Left ventricle myocardium inferior (tissue), 1 donor: ENCODE data around the gene ADAM10. TPM values are rescaled to one million over a fixed set of nuclear protein-coding genes. Genes with fewer than 3 reads are reported as not detected.

Source experiments
- DNase-seq: peaks from one replicate; pipeline ENCODE4 v3.0.0-alpha.2; 2020
- H3K27ac ChIP-seq: fragments of 200-600 bp; replicated peaks from 2 replicates; pipeline ENCODE4 v1.8.0; 2021
- H3K27me3 ChIP-seq: fragments of 200-600 bp; 2 replicates; pipeline ENCODE4 v1.8.0; 2021; ENCODE audit warnings: low read depth
- H3K36me3 ChIP-seq: fragments of 200-600 bp; 2 replicates; pipeline ENCODE4 v1.8.0; 2021
- H3K4me1 ChIP-seq: fragments of 200-600 bp; 2 replicates; pipeline ENCODE4 v1.8.0; 2021
- H3K4me3 ChIP-seq: fragments of 200-600 bp; 2 replicates; pipeline ENCODE4 v1.8.0; 2021; ENCODE audit warnings: mild to moderate bottlenecking, moderate library complexity
- H3K9me3 ChIP-seq: fragments of 200-600 bp; replicated peaks from 2 replicates; pipeline ENCODE4 v1.8.0; 2021
- CTCF ChIP-seq: fragments of 200-600 bp; IDR thresholded peaks from 2 replicates; pipeline ENCODE4 v1.8.0; 2021; ENCODE audit warnings: antibody characterized with exemption, mild to moderate bottlenecking, borderline replicate concordance
- intact Hi-C: fragments of 100-400 bp; cut with micrococcal nuclease; formaldehyde crosslinking; loops from one replicate; pipeline ENCODE4 v1.11.0; 2022
- total RNA-seq: library from RNA; stranded (reverse); fragmentation: NEBNext Ultra II Directional; extraction: Animal tissue kit (Norgen Biotek cat#: 25700); gene quantifications from one replicate; pipeline ENCODE4 v1.2.1, GENCODE V29; 2021
- donor health status: DM: no; HTN: yes; CAD: no; lungs with severe emphysema.

The ADAM10 gene
- total RNA-seq, 1 donor from 2014 or later, result 74.0 TPM

- no peak for DNase-seq
- no peaks in the 10 kb centered on the region for H3K27me3 ChIP-seq
- H3K4me1 ChIP-seq, result peaks cover 4% of the 10 kb centered on the region
- H3K9me3 ChIP-seq, result no peaks in the 10 kb centered on the region
- H3K27ac ChIP-seq, result no peak overlapping the region
- TF ChIP-seq CTCF, result no peak
- peaks cover 23% of the 10 kb centered on the region for H3K36me3 ChIP-seq
- intact Hi-C loops, result no loop called here
- no peak overlapping the region for H3K4me3 ChIP-seq
Measured at GRCh38 chr15:58715266-58715917, 34.1 kb downstream of the ADAM10 start.

GRCh38 chr15:58710701-58711100 is 38.8 kb downstream of the ADAM10 start:
- peaks cover 13% of the 10 kb centered on the region for H3K36me3 ChIP-seq
- intact Hi-C loops, result no loop called here
- TF ChIP-seq CTCF, result no peak

GRCh38 chr15:58707397-58707796 is 42.1 kb downstream of the ADAM10 start:
- Histone ChIP-seq H3K4me3 (no peak overlapping the region), H3K27ac (no peak overlapping the region), H3K4me1 (peaks cover 14% of the 10 kb centered on the region), H3K9me3 (no peaks in the 10 kb centered on the region), H3K36me3 (peaks cover 5% of the 10 kb centered on the region), H3K27me3 (no peaks in the 10 kb centered on the region)
- intact Hi-C loops, result no loop called here
- DNase-seq, result no peak
- TF ChIP-seq CTCF, result no peak

More at GRCh38 chr15:58710701-58711100, 38.8 kb downstream of the ADAM10 start:
- DNase-seq, result no peak
- Histone ChIP-seq H3K9me3 (no peaks in the 10 kb centered on the region), H3K27me3 (no peaks in the 10 kb centered on the region), H3K27ac (no peak overlapping the region), H3K4me3 (no peak overlapping the region), H3K4me1 (peaks cover 4% of the 10 kb centered on the region)

- intact Hi-C loops, result no loop called here
- Histone ChIP-seq H3K27me3 (no peaks in the 10 kb centered on the region), H3K4me3 (no peak overlapping the region), H3K36me3 (peaks cover 12% of the 10 kb centered on the region), H3K4me1 (peaks cover 27% of the 10 kb centered on the region), H3K27ac (no peak overlapping the region), H3K9me3 (peaks cover 1% of the 10 kb centered on the region)
- no peak for DNase-seq
- TF ChIP-seq CTCF, result no peak
Measured at GRCh38 chr15:58705105-58705504, 44.4 kb downstream of the ADAM10 start.

GRCh38 chr15:58704155-58704865 is 45.2 kb downstream of the ADAM10 start:
- no peak for TF ChIP-seq CTCF
- Histone ChIP-seq H3K4me1 (peaks cover 27% of the 10 kb centered on the region), H3K36me3 (peaks cover 8% of the 10 kb centered on the region), H3K27ac (no peak overlapping the region), H3K27me3 (no peaks in the 10 kb centered on the region), H3K4me3 (no peak overlapping the region), H3K9me3 (peaks cover 9% of the 10 kb centered on the region)
- DNase-seq, result no peak
- intact Hi-C loops, result no loop called here
